ENCODE measurements around the gene GBA2.

DNA sequence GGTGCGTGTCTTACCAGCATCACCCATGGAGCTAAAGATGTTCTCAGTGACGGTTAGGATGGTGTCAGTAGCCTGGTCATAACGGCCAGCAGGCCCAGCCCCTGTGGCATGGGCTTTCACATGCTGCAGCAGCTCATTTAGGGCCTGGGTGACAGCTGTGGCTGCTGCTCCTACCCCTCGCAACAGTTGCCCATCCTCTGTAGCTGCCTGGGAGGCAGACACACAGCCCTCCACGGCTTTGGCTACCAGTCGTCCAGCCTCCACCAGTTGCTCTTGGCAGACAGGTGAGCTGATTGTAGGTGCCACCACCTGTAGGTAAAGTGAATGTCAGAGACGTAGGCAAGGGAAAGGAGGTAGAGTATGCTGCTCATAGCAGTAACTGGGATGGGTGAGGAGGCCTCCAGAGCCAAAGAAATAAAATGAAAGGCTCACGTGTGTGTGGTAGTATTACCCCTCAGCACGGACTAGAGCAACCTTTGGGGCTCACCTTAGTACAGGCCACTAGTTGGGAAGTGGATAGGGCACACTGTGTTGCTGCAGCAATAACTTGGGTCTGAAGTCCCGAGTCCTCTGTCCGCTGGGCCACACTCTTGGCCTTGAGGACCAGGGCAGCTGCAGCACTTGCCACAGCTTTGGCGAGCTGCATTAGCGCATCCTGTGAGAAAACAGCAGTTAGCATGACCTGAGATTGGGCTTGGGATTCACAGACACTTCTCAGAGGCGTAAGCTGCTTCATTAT lies 31.7 kb downstream of the GBA2 start:
- TF ChIP-seq, protein P1, sequence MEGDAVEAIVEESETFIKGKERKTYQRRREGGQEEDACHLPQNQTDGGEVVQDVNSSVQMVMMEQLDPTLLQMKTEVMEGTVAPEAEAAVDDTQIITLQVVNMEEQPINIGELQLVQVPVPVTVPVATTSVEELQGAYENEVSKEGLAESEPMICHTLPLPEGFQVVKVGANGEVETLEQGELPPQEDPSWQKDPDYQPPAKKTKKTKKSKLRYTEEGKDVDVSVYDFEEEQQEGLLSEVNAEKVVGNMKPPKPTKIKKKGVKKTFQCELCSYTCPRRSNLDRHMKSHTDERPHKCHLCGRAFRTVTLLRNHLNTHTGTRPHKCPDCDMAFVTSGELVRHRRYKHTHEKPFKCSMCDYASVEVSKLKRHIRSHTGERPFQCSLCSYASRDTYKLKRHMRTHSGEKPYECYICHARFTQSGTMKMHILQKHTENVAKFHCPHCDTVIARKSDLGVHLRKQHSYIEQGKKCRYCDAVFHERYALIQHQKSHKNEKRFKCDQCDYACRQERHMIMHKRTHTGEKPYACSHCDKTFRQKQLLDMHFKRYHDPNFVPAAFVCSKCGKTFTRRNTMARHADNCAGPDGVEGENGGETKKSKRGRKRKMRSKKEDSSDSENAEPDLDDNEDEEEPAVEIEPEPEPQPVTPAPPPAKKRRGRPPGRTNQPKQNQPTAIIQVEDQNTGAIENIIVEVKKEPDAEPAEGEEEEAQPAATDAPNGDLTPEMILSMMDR (IDR thresholded peaks at IDR 0.05; ENCODE audit: insufficient read depth, low read length), result no peak
- TF ChIP-seq POLR2AphosphoS5 (IDR thresholded peaks at IDR 0.05; ENCODE audit: low read depth) (no peak), GABPA (IDR thresholded peaks at IDR 0.05; ENCODE audit: low read depth) (no peak), SPI1 (IDR thresholded peaks at IDR 0.05; ENCODE audit: borderline replicate concordance, low read depth) (no peak)
- TF ChIP-seq, protein P2, sequence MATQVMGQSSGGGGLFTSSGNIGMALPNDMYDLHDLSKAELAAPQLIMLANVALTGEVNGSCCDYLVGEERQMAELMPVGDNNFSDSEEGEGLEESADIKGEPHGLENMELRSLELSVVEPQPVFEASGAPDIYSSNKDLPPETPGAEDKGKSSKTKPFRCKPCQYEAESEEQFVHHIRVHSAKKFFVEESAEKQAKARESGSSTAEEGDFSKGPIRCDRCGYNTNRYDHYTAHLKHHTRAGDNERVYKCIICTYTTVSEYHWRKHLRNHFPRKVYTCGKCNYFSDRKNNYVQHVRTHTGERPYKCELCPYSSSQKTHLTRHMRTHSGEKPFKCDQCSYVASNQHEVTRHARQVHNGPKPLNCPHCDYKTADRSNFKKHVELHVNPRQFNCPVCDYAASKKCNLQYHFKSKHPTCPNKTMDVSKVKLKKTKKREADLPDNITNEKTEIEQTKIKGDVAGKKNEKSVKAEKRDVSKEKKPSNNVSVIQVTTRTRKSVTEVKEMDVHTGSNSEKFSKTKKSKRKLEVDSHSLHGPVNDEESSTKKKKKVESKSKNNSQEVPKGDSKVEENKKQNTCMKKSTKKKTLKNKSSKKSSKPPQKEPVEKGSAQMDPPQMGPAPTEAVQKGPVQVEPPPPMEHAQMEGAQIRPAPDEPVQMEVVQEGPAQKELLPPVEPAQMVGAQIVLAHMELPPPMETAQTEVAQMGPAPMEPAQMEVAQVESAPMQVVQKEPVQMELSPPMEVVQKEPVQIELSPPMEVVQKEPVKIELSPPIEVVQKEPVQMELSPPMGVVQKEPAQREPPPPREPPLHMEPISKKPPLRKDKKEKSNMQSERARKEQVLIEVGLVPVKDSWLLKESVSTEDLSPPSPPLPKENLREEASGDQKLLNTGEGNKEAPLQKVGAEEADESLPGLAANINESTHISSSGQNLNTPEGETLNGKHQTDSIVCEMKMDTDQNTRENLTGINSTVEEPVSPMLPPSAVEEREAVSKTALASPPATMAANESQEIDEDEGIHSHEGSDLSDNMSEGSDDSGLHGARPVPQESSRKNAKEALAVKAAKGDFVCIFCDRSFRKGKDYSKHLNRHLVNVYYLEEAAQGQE (IDR thresholded peaks at IDR 0.05; ENCODE audit: insufficient replicate concordance, low read depth), result no peak
